Measurements from ENCODE around the gene ZNF624.
A peak's percentile ranks its signal among the peaks of the same experiment; 100 is the strongest.

ZNF624 gene

DNA sequence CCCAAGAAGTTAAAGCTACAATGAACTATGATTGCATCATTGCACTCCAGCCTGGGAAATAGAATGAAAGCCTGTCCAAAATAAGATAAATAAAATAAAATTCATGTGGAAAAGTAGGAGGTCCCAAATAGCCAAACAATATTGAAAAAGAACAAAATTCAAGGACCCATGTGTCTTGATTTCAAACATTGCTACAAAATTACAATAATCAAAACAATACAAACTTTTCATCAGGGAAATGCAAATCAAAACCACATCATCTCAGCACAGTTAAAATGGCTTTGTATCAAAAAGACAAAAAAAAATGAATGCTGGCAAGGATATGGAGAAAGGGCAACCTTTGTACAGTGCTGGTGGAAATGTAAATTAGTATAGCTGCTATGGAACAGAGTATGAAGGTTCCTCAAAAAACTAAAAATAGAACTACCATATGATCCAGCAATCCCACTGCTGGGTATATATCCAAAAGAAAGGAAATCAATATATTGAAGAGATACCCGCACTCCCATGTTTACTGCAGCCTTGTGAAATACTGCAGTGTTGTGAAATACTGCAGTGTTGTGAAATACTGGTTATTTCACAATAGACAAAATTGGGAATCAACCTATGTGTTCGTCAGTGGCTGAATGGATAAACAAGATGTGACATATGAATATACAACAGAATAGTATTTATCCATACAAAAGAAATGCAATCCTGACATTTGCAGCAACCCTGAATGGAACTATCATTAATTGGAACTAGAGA lies 60.1 kb downstream of the ZNF624 start:
- peak; percentile 73 for DNase-seq (ENCODE audit: low read depth)

DNA sequence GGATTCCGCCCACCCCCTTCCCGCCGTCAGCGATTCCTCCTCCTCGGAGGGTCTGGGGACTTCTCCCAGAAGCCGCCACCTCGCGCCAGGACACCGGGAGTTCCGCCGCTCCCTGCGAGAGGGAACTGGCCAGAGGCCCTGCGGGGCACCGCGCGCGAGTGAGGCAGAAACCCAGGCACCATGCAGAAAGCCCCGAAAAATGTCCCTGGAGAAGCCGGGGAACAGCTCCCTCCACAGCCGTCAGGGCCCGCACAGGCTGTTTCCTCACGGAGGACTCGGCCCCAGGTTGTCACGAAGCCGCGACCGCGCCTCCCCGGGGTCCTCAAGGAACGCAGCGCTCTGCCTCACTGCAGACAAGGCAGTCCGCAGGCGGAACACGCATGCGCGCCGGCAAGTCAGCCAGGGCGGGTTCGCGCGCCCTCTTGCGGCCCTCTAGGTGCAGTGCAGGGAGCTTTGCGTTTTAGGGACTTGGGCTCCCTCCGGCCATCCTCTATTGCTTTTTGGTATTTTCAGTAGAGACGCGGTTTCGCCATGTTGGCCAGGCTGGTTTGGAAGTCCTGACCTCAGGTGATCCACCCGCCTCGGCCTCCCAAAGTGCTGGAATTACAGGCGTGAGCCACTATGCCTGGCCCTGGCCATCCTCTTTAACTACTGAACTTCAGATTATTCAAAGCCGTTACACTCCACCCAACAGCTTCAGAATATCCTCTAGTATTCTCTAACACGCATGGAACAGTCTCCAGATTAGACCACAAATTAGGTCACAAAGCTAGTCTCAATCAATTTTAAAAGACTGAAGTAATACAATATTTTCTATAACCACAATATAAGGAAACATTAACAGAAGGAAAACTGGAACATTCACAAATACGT lies 64.3 kb downstream of the ZNF624 start:
- DNase-seq (ENCODE audit: low read depth): peak; percentile 81

DNA sequence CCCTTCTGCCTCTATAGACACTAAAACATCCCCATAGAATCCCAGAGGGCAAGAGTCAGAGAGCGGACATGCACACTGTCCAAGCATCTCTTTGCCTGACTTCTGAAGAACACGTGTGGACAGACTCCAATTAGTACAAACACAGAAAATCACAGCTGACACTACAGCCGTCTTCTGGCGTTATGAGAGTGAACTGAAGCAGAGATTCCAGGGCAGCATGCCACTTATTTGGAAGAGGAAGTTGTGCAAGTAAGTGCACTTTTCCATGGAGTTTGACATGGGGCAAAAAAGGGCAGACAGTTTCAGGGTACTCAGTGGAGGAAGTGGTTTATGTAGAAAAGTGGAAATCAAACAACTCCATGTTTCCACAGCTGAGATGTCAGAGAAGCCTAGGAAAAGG lies 67.9 kb downstream of the ZNF624 start:
- DNase-seq (ENCODE audit: low read depth): peak; percentile 56

DNA sequence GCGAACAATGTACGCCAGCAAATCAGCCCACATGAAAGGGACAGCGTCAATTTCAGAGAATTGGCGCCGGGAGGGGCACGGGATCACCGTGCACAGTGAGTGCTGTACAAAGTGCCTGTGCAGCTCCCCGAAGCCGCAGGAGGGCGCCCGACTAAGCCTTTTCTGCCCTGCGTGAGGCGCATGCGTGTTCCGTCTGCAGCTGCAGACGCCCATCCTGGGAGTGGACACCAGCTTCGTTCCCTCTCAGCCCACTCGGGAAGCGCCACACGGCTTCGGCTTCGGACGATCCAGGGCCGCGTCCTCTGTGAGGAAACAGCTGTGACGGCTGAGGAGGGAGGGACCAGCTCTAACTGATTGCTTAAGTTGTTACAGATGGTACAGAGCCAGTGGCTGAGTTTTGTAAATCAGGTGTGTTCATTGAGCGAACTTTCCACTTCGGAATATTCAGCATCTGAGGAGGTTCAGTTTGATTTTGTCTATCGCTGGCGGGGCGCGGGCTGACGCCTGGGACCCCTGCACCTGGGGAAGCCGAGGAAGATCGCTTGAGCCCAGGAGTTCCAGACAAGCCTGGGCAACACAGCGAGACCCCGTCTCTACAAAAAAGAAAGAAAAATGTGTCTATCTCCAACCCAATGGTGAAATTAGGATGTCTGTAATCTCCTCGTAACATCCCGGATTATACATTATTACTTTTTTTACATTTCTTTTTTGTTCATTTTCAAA lies 69.2 kb downstream of the ZNF624 start:
- peak; percentile 88 for DNase-seq (ENCODE audit: low read depth)

DNA sequence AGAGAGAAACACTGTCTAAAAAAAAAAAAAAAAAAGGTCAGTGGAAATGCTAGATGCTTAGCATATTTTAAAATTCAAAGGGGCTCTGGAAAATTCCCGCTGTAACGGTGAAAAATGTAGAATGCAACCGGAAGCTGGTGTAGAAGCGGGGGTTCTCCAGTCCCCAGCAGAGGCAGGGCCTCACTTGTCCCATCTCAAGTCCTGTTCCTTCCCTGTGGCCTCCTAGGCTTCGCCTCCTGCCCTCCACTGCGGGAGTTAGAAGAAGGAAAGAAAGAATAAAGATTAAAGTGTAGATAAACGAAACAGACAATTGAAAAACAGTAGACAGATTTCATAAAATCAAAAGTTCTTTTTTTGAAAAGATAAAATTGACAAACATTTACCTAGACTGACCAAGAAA lies 69.9 kb downstream of the ZNF624 start:
- no peak for DNase-seq (ENCODE audit: low read depth)

DNA sequence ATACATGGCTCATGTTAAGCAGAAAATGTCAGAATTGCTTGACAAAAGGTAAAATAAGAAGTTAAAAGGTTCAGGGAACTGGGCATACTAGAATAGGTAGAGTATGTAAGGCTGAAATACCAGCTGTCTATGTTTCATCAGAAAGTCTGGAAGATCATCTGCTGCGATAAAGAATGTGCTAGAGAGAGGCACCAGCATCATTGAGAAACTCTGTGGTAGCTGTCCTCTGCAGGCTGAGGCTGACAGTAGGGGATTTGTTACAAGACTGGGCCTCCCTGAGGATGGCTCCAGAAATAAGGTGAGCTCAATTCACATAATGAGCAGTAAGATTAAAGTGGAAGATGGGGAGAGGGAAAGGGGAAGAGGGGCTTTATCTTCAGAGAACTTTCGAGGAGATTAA lies 80.2 kb downstream of the ZNF624 start:
- no peak for DNase-seq (ENCODE audit: low read depth)
